IMR-90 (cell line): ENCODE results near the gene TOMM6. TPM values are rescaled to one million over a fixed set of nuclear protein-coding genes. Genes with fewer than 3 reads are reported as not detected.
A peak's percentile ranks its signal among the peaks of the same experiment; 100 is the strongest.

Experiments used
- ATAC-seq: fragments of 200-7000 bp; cut with Tn5 transposase; 2 replicates; pipeline ENCODE4 v1.9.1; 2020; ENCODE audit warnings: low read depth, mild to moderate bottlenecking, moderate library complexity
- BruUV-seq: library from RNA; stranded (reverse); fragments of 400-500 nt; replicated peaks from 2 replicates; lab custom pipeline; 2021; lab: Mats Ljungman, UMichigan
- CTCF ChIA-PET: fragments of 300-600 bp; formaldehyde crosslinking; extraction: SDS; loops from one replicate; lab custom pipeline; 2021; ENCODE audit warnings: antibody characterized with exemption; lab: Yijun Ruan, JAX
- POLR2A ChIA-PET: fragments of 300-600 bp; sonication (Branson Sonifier 250); formaldehyde crosslinking; loops from one replicate; lab custom pipeline; 2022; ENCODE audit warnings: antibody characterized with exemption; ENCODE audit not compliant: unreplicated experiment; lab: Charles Lee
- DNase-seq: peaks from one replicate; pipeline ENCODE4 v3.0.0; 2013
- H2AFZ ChIP-seq: replicated peaks from 2 replicates; pipeline ENCODE3; 2013; ENCODE audit warnings: low read length, mild to moderate bottlenecking; ENCODE audit not compliant: poor library complexity
- H2AK5ac ChIP-seq: 2 replicates; pipeline ENCODE4 v1.6.1; 2013; ENCODE audit warnings: low read depth, low read length, inconsistent platforms
- H2AK9ac ChIP-seq: replicated peaks from 2 replicates; pipeline ENCODE3; 2013; ENCODE audit warnings: mild to moderate bottlenecking, low read depth, low read length, moderate library complexity; ENCODE audit not compliant: poor library complexity
- H2BK120ac ChIP-seq: 2 replicates; pipeline ENCODE4 v1.6.1; 2013; ENCODE audit warnings: low read depth, low read length, inconsistent platforms
- H2BK15ac ChIP-seq: 3 replicates; pipeline ENCODE4 v1.6.1; 2013; ENCODE audit warnings: low read depth, low read length, inconsistent platforms
- H2BK20ac ChIP-seq: 2 replicates; pipeline ENCODE4 v1.6.1; 2013; ENCODE audit warnings: low read depth, mild to moderate bottlenecking, inconsistent platforms, low read length, moderate library complexity
- H2BK5ac ChIP-seq: 2 replicates; pipeline ENCODE4 v1.6.1; 2013; ENCODE audit warnings: mild to moderate bottlenecking, low read depth, low read length, inconsistent platforms; ENCODE audit not compliant: poor library complexity, severe bottlenecking
- H3K14ac ChIP-seq: replicated peaks from 2 replicates; pipeline ENCODE4 v1.6.1; 2013; ENCODE audit warnings: low read depth, low read length, inconsistent platforms
- H3K18ac ChIP-seq: 2 replicates; pipeline ENCODE4 v1.6.1; 2013; ENCODE audit warnings: low read depth, low read length, control low read depth
- H3K23ac ChIP-seq: 2 replicates; pipeline ENCODE4 v1.6.1; 2013; ENCODE audit warnings: low read depth, low read length, inconsistent platforms
- H3K27ac ChIP-seq: 2 replicates; pipeline ENCODE4 v1.5.1; 2013; ENCODE audit warnings: mild to moderate bottlenecking, control low read depth, low read length; ENCODE audit not compliant: insufficient read depth
- H3K27me3 ChIP-seq: 2 replicates; pipeline ENCODE4 v1.6.1; 2013; ENCODE audit warnings: low read length; ENCODE audit not compliant: control insufficient read depth, insufficient read depth
- H3K36me3 ChIP-seq: 2 replicates; pipeline ENCODE4 v1.6.1; 2013; ENCODE audit warnings: low read length, mixed read lengths; ENCODE audit not compliant: control insufficient read depth, insufficient read depth
- H3K4ac ChIP-seq: 2 replicates; pipeline ENCODE4 v1.6.1; 2013; ENCODE audit warnings: low read depth, low read length, inconsistent platforms
- H3K4me1 ChIP-seq: 2 replicates; pipeline ENCODE4 v1.6.1; 2013; ENCODE audit warnings: low read length, mixed read lengths; ENCODE audit not compliant: control insufficient read depth, insufficient read depth
- H3K4me2 ChIP-seq: 2 replicates; pipeline ENCODE4 v1.6.1; 2013; ENCODE audit warnings: low read depth, mild to moderate bottlenecking, control low read depth, low read length, moderate library complexity
- H3K4me3 ChIP-seq: 2 replicates; pipeline ENCODE4 v1.5.1; 2013; ENCODE audit warnings: low read depth, mild to moderate bottlenecking, control low read depth, low read length, moderate library complexity; ENCODE audit not compliant: insufficient read depth
- H3K56ac ChIP-seq: 2 replicates; pipeline ENCODE4 v1.6.1; 2013; ENCODE audit warnings: low read length, inconsistent platforms; ENCODE audit not compliant: insufficient read depth; ENCODE audit errors: extremely low read depth
- H3K79me1 ChIP-seq, 2 experiments: 2 replicates each; pipeline ENCODE4 v1.6.1; 2013; ENCODE audit warnings: low read length in 2 of 2, inconsistent platforms in 1 of 2, low read depth in 1 of 2
- H3K9ac ChIP-seq: 2 replicates; pipeline ENCODE4 v1.6.1; 2013; ENCODE audit warnings: low read depth, low read length, control low read depth
- H3K9me1 ChIP-seq: 2 replicates; pipeline ENCODE4 v1.6.1; 2013; ENCODE audit warnings: low read length, inconsistent platforms; ENCODE audit not compliant: insufficient read depth
- H3K9me3 ChIP-seq: 2 replicates; pipeline ENCODE4 v1.6.1; 2013; ENCODE audit warnings: low read length; ENCODE audit not compliant: control insufficient read depth, insufficient read depth
- H4K20me1 ChIP-seq: 2 replicates; pipeline ENCODE4 v1.6.1; 2013; ENCODE audit warnings: low read length, inconsistent platforms; ENCODE audit not compliant: insufficient read depth
- H4K5ac ChIP-seq: 2 replicates; pipeline ENCODE4 v1.6.1; 2013; ENCODE audit warnings: mild to moderate bottlenecking, low read depth, low read length, control low read depth
- H4K8ac ChIP-seq, 2 experiments: 2 replicates each; pipeline ENCODE4 v1.6.1; 2013; ENCODE audit warnings: low read depth in 2 of 2, low read length in 2 of 2, control low read depth in 1 of 2, inconsistent platforms in 1 of 2
- H4K91ac ChIP-seq: 2 replicates; pipeline ENCODE4 v1.6.1; 2013; ENCODE audit warnings: low read depth, low read length, inconsistent platforms; ENCODE audit not compliant: insufficient read depth
- BHLHE40 ChIP-seq: fragments of 150-350 bp; IDR thresholded peaks from 2 replicates; pipeline ENCODE4 v1.6.1; 2016; ENCODE audit warnings: mild to moderate bottlenecking, low read depth, low read length
- CHD1 ChIP-seq: IDR thresholded peaks from 2 replicates; pipeline ENCODE4 v1.6.1; 2012; ENCODE audit warnings: low read depth, low read length, improper control_type of control experiment
- MAFK ChIP-seq: IDR thresholded peaks from 2 replicates; pipeline ENCODE4 v1.6.1; 2012; ENCODE audit warnings: low read depth, low read length, improper control_type of control experiment
- MAZ ChIP-seq: IDR thresholded peaks from 2 replicates; pipeline ENCODE4 v1.6.1; 2012; ENCODE audit warnings: low read depth, mild to moderate bottlenecking, low read length, improper control_type of control experiment, moderate library complexity, borderline replicate concordance
- MXI1 ChIP-seq: IDR thresholded peaks from 2 replicates; pipeline ENCODE4 v1.6.1; 2012; ENCODE audit warnings: low read depth, mild to moderate bottlenecking, low read length, moderate library complexity, borderline replicate concordance
- POLR2A ChIP-seq: IDR thresholded peaks from 2 replicates; pipeline ENCODE4 v1.6.1; 2012; ENCODE audit warnings: mild to moderate bottlenecking, low read depth, low read length
- RAD21 ChIP-seq: IDR thresholded peaks from 2 replicates; pipeline ENCODE4 v1.6.1; 2012; ENCODE audit warnings: low read length, improper control_type of control experiment
- WGBS, 2 experiments: methylation state at CpG; one replicate each; pipeline versions ENCODE4 v1.1.5 to v1.1.7; 2013; ENCODE audit warnings: missing lambda C conversion rate in 2 of 2; ENCODE audit not compliant: insufficient read length in 1 of 2; ENCODE audit errors: extremely low coverage in 2 of 2; 5-methylcytosine and 5-hydroxymethylcytosine counted together
- dilution Hi-C: fragments of 300-500 bp; cut with HindIII; formaldehyde crosslinking; loops from one replicate; pipeline ENCODE4 v1.14.3; 2018; ENCODE audit warnings: low sequenced_read_pairs; ENCODE audit not compliant: unreplicated experiment
- in situ Hi-C: fragments of 300-500 bp; cut with MboI; formaldehyde crosslinking; loops from 3 replicates; pipeline ENCODE4 v1.14.3; 2019; ENCODE audit warnings: low sequenced_read_pairs, inconsistent platforms, mixed read lengths
- intact Hi-C: fragments of 100-400 bp; cut with micrococcal nuclease; formaldehyde crosslinking; loops from 2 replicates; pipeline ENCODE4 v1.10.0; 2022
- polyA plus RNA-seq, 3 experiments: library from polyadenylated mRNA; depleted of rRNA; stranded (reverse); fragments of >200 nt; gene quantifications; 2 replicates each; pipeline ENCODE4 v1.2.3, GENCODE V29; 2012; ENCODE audit warnings: low replicate concordance in 1 of 3
- total RNA-seq: library from RNA; depleted of rRNA; stranded (reverse); fragments of >200 nt; gene quantifications from 2 replicates; pipeline ENCODE4 v1.2.3, GENCODE V29; 2012
- TF ChIP-seq, protein P1 (sequence below): conservative IDR thresholded peaks from 2 replicates; pipeline ENCODE4 v1.5.1; 2012; ENCODE audit warnings: mild to moderate bottlenecking, low read depth, low read length, improper control_type of control experiment

Gene TOMM6
- total and polyA plus RNA-seq, 2 of the 4 experiments (the other 2 are of a cell fraction), result 128 to 227 TPM

DNA sequence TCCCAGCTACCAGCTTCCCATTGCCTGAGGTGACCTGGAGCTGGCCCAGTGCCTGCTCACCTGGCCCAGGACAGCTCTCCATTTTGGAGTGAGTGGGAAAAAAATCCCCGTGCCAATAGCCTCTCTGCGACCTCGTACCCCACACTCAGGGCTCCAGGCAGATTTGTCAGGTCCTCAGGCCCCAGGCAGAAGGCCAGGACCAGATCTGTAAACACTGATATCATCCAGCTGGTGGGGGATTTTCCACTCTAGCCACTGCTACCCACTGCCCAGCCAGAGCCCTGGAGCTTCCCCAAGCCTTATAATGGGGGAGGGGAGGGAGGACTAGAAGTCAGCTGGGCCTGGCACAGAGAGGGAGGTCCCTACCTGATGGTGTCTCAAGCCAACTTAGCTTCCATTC is 39.0 kb upstream of the TOMM6 start:
- DNase-seq (peak; percentile 41), ATAC-seq (0 out of 2 replicates have a peak, but pooled peaks have one; percentile 48)
- H4K20me1 ChIP-seq, result no peaks in the 10 kb centered on the region
- no peak overlapping the region for H2BK15ac ChIP-seq
- BruUV-seq, result no TSS peak
- ChIA-PET CTCF (no interaction called here), POLR2A (no interaction called here)
- H3K36me3 ChIP-seq, result no peaks in the 10 kb centered on the region
- H4K91ac ChIP-seq, result no peak overlapping the region
- H2BK20ac ChIP-seq, result no peak overlapping the region
- H3K4me3 ChIP-seq, result no peak overlapping the region
- H3K4me2 ChIP-seq, result no peak overlapping the region
- H2AK9ac ChIP-seq, result no peak overlapping the region
- intact Hi-C loops (no loop called here), in situ Hi-C loops (no loop called here), dilution Hi-C loops (no loop called here)
- WGBS, 2 experiments, result no CpG with 5 or more reads among the region's 3 CpGs
- H3K9ac ChIP-seq, result no peak overlapping the region
- no peak overlapping the region for H3K4ac ChIP-seq
- no peaks in the 10 kb centered on the region for H3K79me1 ChIP-seq
- H3K23ac ChIP-seq, result no peak overlapping the region
- H2BK5ac ChIP-seq, result no peak overlapping the region
- peaks cover 13% of the 10 kb centered on the region for H3K27me3 ChIP-seq
- no peak for TF ChIP-seq BHLHE40
- no peak for TF ChIP-seq RAD21
- no peak for TF ChIP-seq CHD1
- TF ChIP-seq MAFK, result no peak
- no peak for TF ChIP-seq MAZ
- TF ChIP-seq, protein P1, sequence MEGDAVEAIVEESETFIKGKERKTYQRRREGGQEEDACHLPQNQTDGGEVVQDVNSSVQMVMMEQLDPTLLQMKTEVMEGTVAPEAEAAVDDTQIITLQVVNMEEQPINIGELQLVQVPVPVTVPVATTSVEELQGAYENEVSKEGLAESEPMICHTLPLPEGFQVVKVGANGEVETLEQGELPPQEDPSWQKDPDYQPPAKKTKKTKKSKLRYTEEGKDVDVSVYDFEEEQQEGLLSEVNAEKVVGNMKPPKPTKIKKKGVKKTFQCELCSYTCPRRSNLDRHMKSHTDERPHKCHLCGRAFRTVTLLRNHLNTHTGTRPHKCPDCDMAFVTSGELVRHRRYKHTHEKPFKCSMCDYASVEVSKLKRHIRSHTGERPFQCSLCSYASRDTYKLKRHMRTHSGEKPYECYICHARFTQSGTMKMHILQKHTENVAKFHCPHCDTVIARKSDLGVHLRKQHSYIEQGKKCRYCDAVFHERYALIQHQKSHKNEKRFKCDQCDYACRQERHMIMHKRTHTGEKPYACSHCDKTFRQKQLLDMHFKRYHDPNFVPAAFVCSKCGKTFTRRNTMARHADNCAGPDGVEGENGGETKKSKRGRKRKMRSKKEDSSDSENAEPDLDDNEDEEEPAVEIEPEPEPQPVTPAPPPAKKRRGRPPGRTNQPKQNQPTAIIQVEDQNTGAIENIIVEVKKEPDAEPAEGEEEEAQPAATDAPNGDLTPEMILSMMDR, result no peak
- no peak for TF ChIP-seq MXI1
- TF ChIP-seq POLR2A, result no peak
- H3K18ac ChIP-seq, result no peak overlapping the region
- no peaks in the 10 kb centered on the region for H3K9me1 ChIP-seq
- H2AK5ac ChIP-seq, result no peak overlapping the region
- no peak overlapping the region for H3K14ac ChIP-seq
- no peaks in the 10 kb centered on the region for H3K9me3 ChIP-seq
- H2BK120ac ChIP-seq, result no peak overlapping the region
- no peak overlapping the region for H4K5ac ChIP-seq
- H3K27ac ChIP-seq, result no peak overlapping the region
- H4K8ac ChIP-seq, result no peak overlapping the region
- H3K56ac ChIP-seq, result no peak overlapping the region
- H3K4me1 ChIP-seq, result no peaks in the 10 kb centered on the region
- no peak overlapping the region for H2AFZ ChIP-seq
